H1 (cell line): ENCODE results near the gene GPR87. TPM values are rescaled to one million over a fixed set of nuclear protein-coding genes. Genes with fewer than 3 reads are reported as not detected.

ENCODE experiments used
- BCL11A ChIP-seq, 2 experiments: IDR thresholded peaks; one replicate each; pipeline ENCODE4 v1.6.1; 2011; ENCODE audit warnings: low read depth in 2 of 2, low read length in 2 of 2, mild to moderate bottlenecking in 2 of 2
- CHD7 ChIP-seq: fragments of 300-600 bp; sonication (generic); IDR thresholded peaks from 2 replicates; pipeline ENCODE4 v1.7.1; 2012; ENCODE audit warnings: low read length, moderate library complexity, mild to moderate bottlenecking, inconsistent platforms; ENCODE audit not compliant: insufficient replicate concordance
- EGR1 ChIP-seq: IDR thresholded peaks from 2 replicates; pipeline ENCODE4 v1.6.1; 2011; ENCODE audit warnings: low read depth, low read length, borderline replicate concordance
- POU5F1 ChIP-seq: IDR thresholded peaks from 2 replicates; pipeline ENCODE4 v1.6.1; 2011; ENCODE audit warnings: low read depth, mild to moderate bottlenecking, low read length, moderate library complexity
- RFX5 ChIP-seq: IDR thresholded peaks from 2 replicates; pipeline ENCODE4 v1.6.1; 2011; ENCODE audit warnings: low read depth, low read length, improper control_type of control experiment, borderline replicate concordance
- RXRA ChIP-seq: IDR thresholded peaks from 2 replicates; pipeline ENCODE4 v1.6.1; 2011; ENCODE audit warnings: low read depth, mild to moderate bottlenecking, low read length, moderate library complexity; ENCODE audit not compliant: insufficient read depth
- USF2 ChIP-seq: IDR thresholded peaks from 2 replicates; pipeline ENCODE4 v1.6.1; 2011; ENCODE audit warnings: low read length, improper control_type of control experiment
- polyA plus RNA-seq, 7 experiments: library from polyadenylated mRNA; depleted of rRNA in 3 of 7; stranded (reverse) in 5 of 7; unstranded in 2 of 7; fragments of >200 nt in 5 of 7; fragments of 200-250 nt in 2 of 7; gene quantifications; 1 replicate in 5 of 7; 2 replicates in 1 of 7; 4 replicates in 1 of 7; pipeline versions ENCODE4 v1.2.1 to v1.2.3, GENCODE V29; 2011 to 2013; ENCODE audit warnings: missing spikeins in 2 of 7, mixed read lengths in 2 of 7
- total RNA-seq: library from RNA; stranded (reverse); fragmentation: NEBNext Ultra II Directional; extraction: Animal tissue kit (Norgen Biotek cat#: 25700); gene quantifications from 2 replicates; pipeline ENCODE4 v1.2.1, GENCODE V29; 2021

GPR87 gene
- total and polyA plus RNA-seq, 2 of the 8 experiments (the other 6 are each of a cell fraction or from before 2014, with no cell fraction given), result 0.05 TPM; not detected in 1

GRCh38 chr3:151305060-151305774, 11.4 kb downstream of the GPR87 start (continued):
- TF ChIP-seq CHD7 (peak; percentile 70), USF2 (no peak; the same call in 1 of the 2 replicates), POU5F1 (no peak), EGR1 (peak; percentile 58; the same call in 1 of the 2 replicates), BCL11A (IDR thresholded peaks at IDR 0.05; ENCODE audit: low read depth in 2 of 2, low read length in 2 of 2) (no peak), RFX5 (no peak), RXRA (0 out of 2 replicates have a peak, but pooled peaks have one; percentile 78)
